ENCODE measurements around the gene RAB18. TPM values are rescaled to one million over a fixed set of nuclear protein-coding genes. Genes with fewer than 3 reads are reported as not detected.

Gene RAB18
- total RNA-seq, 3 donors from 2014 or later = 88.9 to 131 (median 98.9) TPM

DNA sequence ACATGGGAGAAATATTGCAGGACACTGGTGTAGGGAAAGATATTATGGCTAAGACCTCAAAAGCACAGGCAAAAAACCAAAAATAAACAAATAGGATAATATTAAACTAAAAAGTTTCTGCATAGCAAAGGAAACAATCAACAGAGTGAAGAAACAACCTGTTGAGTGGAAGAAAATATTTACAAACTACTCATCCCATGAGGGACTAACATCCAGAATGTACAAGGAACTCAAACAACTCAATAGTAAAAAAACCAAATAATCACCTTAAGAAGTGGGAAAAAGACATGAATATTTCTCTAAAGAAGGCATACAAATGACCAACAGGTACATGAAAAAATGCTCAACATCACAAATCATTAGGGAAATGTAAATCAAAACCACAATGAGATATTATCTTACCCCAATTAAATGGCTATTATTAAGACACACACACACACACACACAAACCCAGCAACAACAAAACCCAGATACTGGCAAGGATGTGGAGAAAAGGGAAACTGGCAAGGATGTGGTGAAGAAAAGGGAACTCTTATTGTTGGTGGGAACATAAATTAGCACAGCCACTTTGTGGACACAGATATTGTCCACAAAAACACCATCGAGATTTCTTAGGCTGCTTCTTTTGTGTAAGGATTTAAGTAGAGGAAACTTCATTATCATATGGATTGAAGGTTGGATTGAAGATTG, 9.8 kb upstream of the RAB18 start:
- intact Hi-C loops (cut with DNase I, micrococcal nuclease) = no loop called here
- Histone ChIP-seq H3K4me1 (ENCODE audit: low read depth) (no peaks in the 10 kb centered on the region), H3K36me3 (ENCODE audit: low read depth) (no peaks in the 10 kb centered on the region), H3K4me3 (no peak overlapping the region), H3K9me3 (peaks cover 7% of the 10 kb centered on the region)
- TF ChIP-seq, protein P1, sequence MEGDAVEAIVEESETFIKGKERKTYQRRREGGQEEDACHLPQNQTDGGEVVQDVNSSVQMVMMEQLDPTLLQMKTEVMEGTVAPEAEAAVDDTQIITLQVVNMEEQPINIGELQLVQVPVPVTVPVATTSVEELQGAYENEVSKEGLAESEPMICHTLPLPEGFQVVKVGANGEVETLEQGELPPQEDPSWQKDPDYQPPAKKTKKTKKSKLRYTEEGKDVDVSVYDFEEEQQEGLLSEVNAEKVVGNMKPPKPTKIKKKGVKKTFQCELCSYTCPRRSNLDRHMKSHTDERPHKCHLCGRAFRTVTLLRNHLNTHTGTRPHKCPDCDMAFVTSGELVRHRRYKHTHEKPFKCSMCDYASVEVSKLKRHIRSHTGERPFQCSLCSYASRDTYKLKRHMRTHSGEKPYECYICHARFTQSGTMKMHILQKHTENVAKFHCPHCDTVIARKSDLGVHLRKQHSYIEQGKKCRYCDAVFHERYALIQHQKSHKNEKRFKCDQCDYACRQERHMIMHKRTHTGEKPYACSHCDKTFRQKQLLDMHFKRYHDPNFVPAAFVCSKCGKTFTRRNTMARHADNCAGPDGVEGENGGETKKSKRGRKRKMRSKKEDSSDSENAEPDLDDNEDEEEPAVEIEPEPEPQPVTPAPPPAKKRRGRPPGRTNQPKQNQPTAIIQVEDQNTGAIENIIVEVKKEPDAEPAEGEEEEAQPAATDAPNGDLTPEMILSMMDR (IDR thresholded peaks at IDR 0.05) = no peak
- ATAC-seq (no peak), DNase-seq (no peak)

- ATAC-seq (no peak), DNase-seq (no peak)
- Histone ChIP-seq H3K9me3 (peaks cover 2% of the 10 kb centered on the region), H3K4me1 (ENCODE audit: low read depth) (no peaks in the 10 kb centered on the region), H3K4me3 (no peak overlapping the region), H3K36me3 (ENCODE audit: low read depth) (no peaks in the 10 kb centered on the region)
- intact Hi-C loops (cut with DNase I, micrococcal nuclease) = no loop called here
- TF ChIP-seq, protein P1 (IDR thresholded peaks at IDR 0.05) = no peak
Observed at GRCh38 chr10:27496137-27496536, 8.0 kb upstream of the RAB18 start.

GRCh38 chr10:27500096-27500495, 4.0 kb upstream of the RAB18 start:
- TF ChIP-seq, protein P1 (IDR thresholded peaks at IDR 0.05) = no peak
- H3K9me3 ChIP-seq = no peaks in the 10 kb centered on the region
- H3K4me3 ChIP-seq = no peak overlapping the region
- H3K36me3 ChIP-seq (ENCODE audit: low read depth) = no peaks in the 10 kb centered on the region
- H3K4me1 ChIP-seq (ENCODE audit: low read depth) = no peaks in the 10 kb centered on the region
- intact Hi-C loops (cut with DNase I, micrococcal nuclease) = no loop called here
- DNase-seq (no peak), ATAC-seq (no peak)

GRCh38 chr10:27500886-27501285, 3.2 kb upstream of the RAB18 start:
- TF ChIP-seq, protein P1 (IDR thresholded peaks at IDR 0.05) = no peak
- ATAC-seq (no peak), DNase-seq (no peak)
- Histone ChIP-seq H3K36me3 (ENCODE audit: low read depth) (no peaks in the 10 kb centered on the region), H3K4me3 (no peak overlapping the region), H3K4me1 (ENCODE audit: low read depth) (peaks cover 6% of the 10 kb centered on the region), H3K9me3 (no peaks in the 10 kb centered on the region)
- intact Hi-C loops (cut with DNase I, micrococcal nuclease) = no loop called here

GRCh38 chr10:27503498-27504006, 552 bp upstream of the RAB18 start:
- Histone ChIP-seq H3K9me3 (no peaks in the 10 kb centered on the region), H3K36me3 (ENCODE audit: low read depth) (no peaks in the 10 kb centered on the region), H3K4me1 (ENCODE audit: low read depth) (peaks cover 11% of the 10 kb centered on the region), H3K4me3 (no peak overlapping the region)
- intact Hi-C loops (cut with DNase I, micrococcal nuclease) = no loop called here
- DNase-seq (no peak), ATAC-seq (no peak)
- TF ChIP-seq, protein P1 (IDR thresholded peaks at IDR 0.05) = no peak

Measured in mucosa of descending colon (tissue), 3 donors.